GM12891 (cell line): Measurements from ENCODE around the gene EFHD1.

Experiments used
- DNase-seq: peaks from one replicate; pipeline ENCODE4 v3.0.0; 2011; ENCODE audit warnings: low spot score; ENCODE audit not compliant: insufficient read length
- FAIRE-seq: peaks from 2 replicates; lab custom pipeline; 2011; peaks lifted over from hg19 to GRCh38; lab: Jason Lieb, UNC
- PAX5 ChIP-seq: IDR thresholded peaks from 2 replicates; pipeline ENCODE4 v1.6.1; 2011; ENCODE audit warnings: low read length, moderate library complexity, mild to moderate bottlenecking; ENCODE audit not compliant: insufficient read depth, severe bottlenecking
- POLR2A ChIP-seq: IDR thresholded peaks from 2 replicates; pipeline ENCODE4 v1.6.1; 2011; ENCODE audit warnings: low read depth, low read length, control low read depth
- POLR2AphosphoS5 ChIP-seq: IDR thresholded peaks from 2 replicates; pipeline ENCODE4 v1.6.1; 2011; ENCODE audit warnings: low read depth, low read length, control low read depth
- POU2F2 ChIP-seq: IDR thresholded peaks from 2 replicates; pipeline ENCODE4 v1.6.1; 2011; ENCODE audit warnings: low read depth, mild to moderate bottlenecking, control low read depth, low read length, moderate library complexity
- SPI1 ChIP-seq: IDR thresholded peaks from 2 replicates; pipeline ENCODE4 v1.6.1; 2011; ENCODE audit warnings: low read depth, low read length, control low read depth
- TAF1 ChIP-seq: IDR thresholded peaks from 2 replicates; pipeline ENCODE4 v1.6.1; 2011; ENCODE audit warnings: low read depth, low read length, control low read depth

The EFHD1 gene

GRCh38 chr2:232597362-232598079 lies 35.9 kb upstream of the EFHD1 start:
- TF ChIP-seq SPI1 (no peak), POU2F2 (no peak), POLR2A (no peak), TAF1 (no peak), PAX5 (no peak), POLR2AphosphoS5 (no peak)
- no peak for FAIRE-seq
- no peak for DNase-seq

- FAIRE-seq, result no peak
Measured at GRCh38 chr2:232598293-232598692, 35.1 kb upstream of the EFHD1 start.

DNA sequence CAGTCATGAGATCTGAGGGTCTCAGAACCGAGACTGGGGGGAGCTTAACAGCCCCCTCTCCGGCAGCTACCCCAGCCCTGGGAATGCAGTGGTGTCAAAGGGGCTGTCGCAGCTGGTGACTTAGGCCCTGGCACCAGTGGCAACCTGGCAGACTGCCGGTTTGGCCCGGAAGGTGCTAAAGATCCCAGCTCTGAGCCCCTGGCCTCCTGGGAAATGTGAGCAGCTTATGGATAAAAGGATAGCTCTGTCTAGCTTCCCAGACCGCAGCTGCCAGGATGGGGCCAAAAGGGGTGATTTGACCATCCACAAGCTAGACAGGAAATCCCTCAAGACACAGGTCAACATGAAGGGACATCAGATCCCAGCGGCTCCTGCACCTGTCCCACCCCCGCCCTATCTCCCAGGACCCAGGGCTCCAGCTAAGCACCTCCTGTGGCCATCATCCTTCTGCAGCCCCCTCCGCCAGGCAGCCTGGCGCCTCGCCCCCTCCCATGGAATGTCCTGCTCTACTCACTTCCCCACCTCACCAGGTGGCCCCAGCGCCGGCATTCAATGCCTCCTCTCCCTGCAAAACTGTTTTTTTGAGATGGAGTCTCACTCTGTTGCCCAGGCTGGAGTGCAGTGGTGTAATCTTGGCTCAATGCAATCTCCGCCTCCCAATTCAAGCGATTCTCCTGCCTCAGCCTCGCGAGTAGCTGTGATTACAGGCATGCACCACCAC lies 33.2 kb upstream of the EFHD1 start:
- TF ChIP-seq POLR2AphosphoS5, result no peak
- no peak for TF ChIP-seq POU2F2
- no peak for TF ChIP-seq PAX5
- no peak for TF ChIP-seq SPI1
- no peak for TF ChIP-seq TAF1
- TF ChIP-seq POLR2A, result no peak
- FAIRE-seq (no peak), DNase-seq (no peak)

More at GRCh38 chr2:232598293-232598692, 35.1 kb upstream of the EFHD1 start:
- TF ChIP-seq PAX5 (no peak), SPI1 (no peak), POLR2A (no peak), POU2F2 (no peak), POLR2AphosphoS5 (no peak), TAF1 (no peak)
- no peak for DNase-seq

- TF ChIP-seq POLR2A (no peak), POLR2AphosphoS5 (no peak), SPI1 (no peak), TAF1 (no peak), PAX5 (no peak), POU2F2 (no peak)
- no peak for DNase-seq
- no peak for FAIRE-seq
Measured at GRCh38 chr2:232603283-232603682, 30.1 kb upstream of the EFHD1 start.

- TF ChIP-seq POLR2A (no peak), POLR2AphosphoS5 (no peak), SPI1 (no peak), PAX5 (no peak), TAF1 (no peak), POU2F2 (no peak)
- no peak for FAIRE-seq
- no peak for DNase-seq
Measured at GRCh38 chr2:232604535-232604934, 28.9 kb upstream of the EFHD1 start.

- DNase-seq, result no peak
- TF ChIP-seq POLR2AphosphoS5 (no peak), TAF1 (no peak), POLR2A (no peak), SPI1 (no peak), POU2F2 (no peak), PAX5 (no peak)
- no peak for FAIRE-seq
Measured at GRCh38 chr2:232607011-232607410, 26.4 kb upstream of the EFHD1 start.

DNA sequence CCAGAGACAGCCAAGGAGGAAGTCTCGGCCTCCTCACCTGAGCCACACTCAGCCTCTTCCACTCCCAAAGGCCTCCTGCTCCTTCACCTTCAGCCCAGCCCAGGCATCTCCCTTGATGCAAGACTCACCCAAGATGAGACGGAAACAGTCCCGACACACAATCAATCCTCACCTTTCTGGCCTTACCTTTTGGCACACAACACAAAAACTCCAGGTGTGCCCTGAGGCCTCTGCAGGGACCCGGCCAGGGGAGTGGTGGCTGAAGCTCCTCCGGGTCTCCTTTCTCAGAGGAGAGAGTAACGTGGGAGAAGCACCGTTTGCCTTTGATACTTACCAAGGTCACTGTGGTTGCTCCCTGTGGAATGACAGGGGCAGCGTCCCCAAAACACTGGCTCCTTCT lies 23.8 kb upstream of the EFHD1 start:
- FAIRE-seq (no peak), DNase-seq (no peak)
- no peak for TF ChIP-seq POLR2A
- no peak for TF ChIP-seq PAX5
- TF ChIP-seq TAF1, result no peak
- TF ChIP-seq SPI1, result no peak
- TF ChIP-seq POU2F2, result no peak
- TF ChIP-seq POLR2AphosphoS5, result no peak

GRCh38 chr2:232610081-232610480 lies 23.3 kb upstream of the EFHD1 start:
- DNase-seq, result no peak
- no peak for FAIRE-seq
- no peak for TF ChIP-seq SPI1
- no peak for TF ChIP-seq POU2F2
- no peak for TF ChIP-seq POLR2AphosphoS5
- TF ChIP-seq POLR2A, result no peak
- TF ChIP-seq TAF1, result no peak
- TF ChIP-seq PAX5, result no peak

DNA sequence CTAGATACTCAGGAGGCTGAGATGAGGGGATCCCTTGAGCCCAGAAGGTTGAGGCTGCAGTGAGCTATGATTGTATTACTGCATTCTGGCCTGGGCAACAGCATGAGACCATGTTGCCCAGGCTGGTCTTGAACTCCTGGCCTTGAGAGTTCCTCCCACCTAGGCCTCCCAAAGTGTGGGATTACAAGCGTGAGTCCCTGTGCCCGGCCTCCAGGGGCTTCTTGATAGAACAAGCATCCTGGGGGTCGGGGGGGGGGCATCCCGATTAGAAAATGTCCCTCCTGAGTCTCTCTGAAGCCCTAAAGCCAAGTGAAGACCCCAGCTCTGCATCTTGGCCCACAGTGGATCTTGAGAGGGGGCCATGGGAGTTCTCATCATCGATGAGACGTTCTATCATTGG lies 22.3 kb upstream of the EFHD1 start:
- no peak for TF ChIP-seq PAX5
- no peak for TF ChIP-seq SPI1
- no peak for TF ChIP-seq POLR2A
- no peak for TF ChIP-seq POLR2AphosphoS5
- TF ChIP-seq POU2F2, result no peak
- TF ChIP-seq TAF1, result no peak
- DNase-seq, result no peak
- FAIRE-seq, result no peak
